Liver (tissue), 9 donors: ENCODE results near the gene ACVR1. TPM values are rescaled to one million over a fixed set of nuclear protein-coding genes. Genes with fewer than 3 reads are reported as not detected.
A peak's percentile ranks its signal among the peaks of the same experiment; 100 is the strongest.

Experiments
- DNase-seq: peaks from one replicate; pipeline ENCODE4 v3.0.0-alpha.2; 2017; ENCODE audit warnings: low spot score
- H3K27ac ChIP-seq, 2 donors: one replicate each; pipeline ENCODE4 v1.7.0; 2013; ENCODE audit warnings: inconsistent platforms in 2 of 2, low read length in 2 of 2, control low read depth in 1 of 2, low read depth in 1 of 2, mild to moderate bottlenecking in 1 of 2
- H3K27me3 ChIP-seq, 4 donors: one replicate each; pipeline versions ENCODE4 v1.6.1 to v1.7.0; 2013; ENCODE audit warnings: low read length in 3 of 4, inconsistent platforms in 1 of 4, mild to moderate bottlenecking in 1 of 4, moderate library complexity in 1 of 4; ENCODE audit not compliant: control insufficient read depth in 4 of 4, insufficient read depth in 4 of 4
- H3K36me3 ChIP-seq, 4 donors: one replicate each; pipeline versions ENCODE4 v1.6.1 to v1.7.0; 2013; ENCODE audit warnings: low read length in 3 of 4, mild to moderate bottlenecking in 3 of 4, low read depth in 1 of 4, moderate library complexity in 1 of 4; ENCODE audit not compliant: control insufficient read depth in 4 of 4, insufficient read depth in 3 of 4
- H3K4me1 ChIP-seq, 4 donors: one replicate each; pipeline versions ENCODE4 v1.6.1 to v1.7.0; 2013; ENCODE audit warnings: low read length in 3 of 4, mild to moderate bottlenecking in 3 of 4, moderate library complexity in 1 of 4; ENCODE audit not compliant: control insufficient read depth in 4 of 4, insufficient read depth in 4 of 4
- H3K4me3 ChIP-seq, 3 donors: one replicate each; pipeline versions ENCODE4 v1.6.1 to v1.7.0; 2013; ENCODE audit warnings: low read length in 3 of 3, control low read depth in 1 of 3, low read depth in 1 of 3, mild to moderate bottlenecking in 1 of 3
- H3K9ac ChIP-seq, 2 donors: one replicate each; pipeline ENCODE4 v1.7.0; 2013; ENCODE audit warnings: low read length in 2 of 2, mild to moderate bottlenecking in 2 of 2, moderate library complexity in 2 of 2, control low read depth in 1 of 2, low read depth in 1 of 2
- H3K9me3 ChIP-seq, 4 donors: one replicate each; pipeline versions ENCODE4 v1.6.1 to v1.7.0; 2013; ENCODE audit warnings: low read length in 3 of 4; ENCODE audit not compliant: control insufficient read depth in 4 of 4
- ATF3 ChIP-seq: IDR thresholded peaks from 2 replicates; pipeline ENCODE4 v1.6.1; 2016; ENCODE audit warnings: antibody characterized with exemption
- CTCF ChIP-seq: fragments of 150-350 bp; IDR thresholded peaks from 2 replicates; pipeline ENCODE4 v1.5.1; 2017; ENCODE audit warnings: improper control_type of control experiment, low read depth, low read length; ENCODE audit not compliant: missing input control
- EGR1 ChIP-seq, 2 donors: IDR thresholded peaks; 2 replicates each; pipeline ENCODE4 v1.6.1; 2016 to 2018; ENCODE audit warnings: antibody characterized with exemption in 2 of 2, low read depth in 2 of 2
- FOXA1 ChIP-seq: IDR thresholded peaks from 2 replicates; pipeline ENCODE4 v1.6.1; 2016; ENCODE audit warnings: antibody characterized with exemption
- FOXA2 ChIP-seq: IDR thresholded peaks from 2 replicates; pipeline ENCODE4 v1.6.1; 2016; ENCODE audit warnings: antibody characterized with exemption
- GABPA ChIP-seq, 2 donors: IDR thresholded peaks in 1 of 2; conservative IDR thresholded peaks in 1 of 2; 2 replicates each; pipeline ENCODE4 v1.6.1; 2016; ENCODE audit warnings: antibody characterized with exemption in 2 of 2, mild to moderate bottlenecking in 1 of 2, moderate library complexity in 1 of 2
- HNF4A ChIP-seq, 2 donors: conservative IDR thresholded peaks; 2 replicates each; pipeline ENCODE4 v1.6.1; 2016; ENCODE audit warnings: antibody characterized with exemption in 2 of 2, mild to moderate bottlenecking in 2 of 2
- JUND ChIP-seq, 2 donors: IDR thresholded peaks; 2 replicates each; pipeline ENCODE4 v1.6.1; 2016; ENCODE audit warnings: antibody characterized with exemption in 2 of 2
- MAX ChIP-seq: IDR thresholded peaks from 2 replicates; pipeline ENCODE4 v1.6.1; 2016; ENCODE audit warnings: antibody characterized with exemption
- NR2F2 ChIP-seq: IDR thresholded peaks from 2 replicates; pipeline ENCODE4 v1.6.1; 2016; ENCODE audit warnings: antibody characterized with exemption
- RAD21 ChIP-seq, 2 donors: IDR thresholded peaks; 2 replicates each; pipeline ENCODE4 v1.6.1; 2016; ENCODE audit warnings: antibody characterized with exemption in 2 of 2, mild to moderate bottlenecking in 2 of 2
- REST ChIP-seq: IDR thresholded peaks from 2 replicates; pipeline ENCODE4 v1.6.1; 2016; ENCODE audit warnings: antibody characterized with exemption, mild to moderate bottlenecking
- RXRA ChIP-seq, 2 donors: IDR thresholded peaks; 2 replicates each; pipeline ENCODE4 v1.6.1; 2017 to 2018; ENCODE audit warnings: antibody characterized with exemption in 2 of 2, mild to moderate bottlenecking in 1 of 2
- SP1 ChIP-seq: IDR thresholded peaks from 2 replicates; pipeline ENCODE4 v1.6.1; 2018; ENCODE audit warnings: antibody characterized with exemption, mild to moderate bottlenecking
- TAF1 ChIP-seq: conservative IDR thresholded peaks from 2 replicates; pipeline ENCODE4 v1.6.1; 2016; ENCODE audit warnings: antibody characterized with exemption, mild to moderate bottlenecking
- YY1 ChIP-seq: IDR thresholded peaks from 2 replicates; pipeline ENCODE4 v1.6.1; 2016; ENCODE audit warnings: antibody characterized with exemption, mild to moderate bottlenecking
- ZBTB33 ChIP-seq: IDR thresholded peaks from 2 replicates; pipeline ENCODE4 v1.6.1; 2016; ENCODE audit warnings: antibody characterized with exemption
- WGBS: extraction: QIAGEN DNeasy Blood & Tissue Kit; methylation state at CpG from one replicate; pipeline ENCODE4 v1.1.7; 2013; 5-methylcytosine and 5-hydroxymethylcytosine counted together
- polyA plus RNA-seq, 2 donors: library from polyadenylated mRNA; stranded (reverse) in 1 of 2; unstranded in 1 of 2; fragments of 200-250 nt in 1 of 2; fragments of >200 nt in 1 of 2; fragmentation: Nextera tagmentation in 1 of 2; extraction: Ambion mirVana in 1 of 2; gene quantifications; one replicate each; pipeline versions ENCODE4 v1.2.1 to v1.2.3, GENCODE V29; 2013 to 2015
- total RNA-seq, 2 donors: library from RNA; depleted of rRNA; stranded (reverse); fragments of >200 nt; gene quantifications; one replicate each; pipeline ENCODE4 v1.2.3, GENCODE V29; 2014
- donor health status: healthy.
- donor health status: healthy.
- donor health status: healthy.
- donor health status: healthy.
- donor health status: healthy.

The ACVR1 gene
- total and polyA plus RNA-seq, 4 donors: 6.2 to 20.4 (median 8.5) TPM

GRCh38 chr2:157784169-157784822 is 91.8 kb downstream of the ACVR1 start:
- Histone ChIP-seq H3K4me3 (peak overlapping the region in 2 of 3 donors; percentile 16 to 22), H3K9ac (peak overlapping the region; percentile 17 to 87), H3K27me3 (no peaks in the 10 kb centered on the region), H3K36me3 (peaks cover 0 to 10% (median 6%) of the 10 kb centered on the region in 4 donors), H3K9me3 (no peaks in the 10 kb centered on the region), H3K4me1 (peaks cover 12 to 61% (median 47%) of the 10 kb centered on the region in 4 donors), H3K27ac (peak overlapping the region; percentile 85 to 96)
- WGBS: 30% methylated on average over 11 of the region's 11 CpGs
- TF ChIP-seq GABPA (IDR thresholded peaks at IDR 0.05 in 1 of 2, conservative IDR thresholded peaks at IDR 0.05 in 1 of 2) (no peak), CTCF (no peak), MAX (peak; percentile 24), TAF1 (no peak), SP1 (peak; percentile 53), EGR1 (IDR thresholded peaks at IDR 0.05; ENCODE audit: low read depth in 2 of 2) (no peak), RAD21 (IDR thresholded peaks at IDR 0.05) (peak; percentile 46 to 66), HNF4A (conservative IDR thresholded peaks at IDR 0.05) (peak; percentile 60 to 67), JUND (IDR thresholded peaks at IDR 0.05) (no peak), NR2F2 (no peak), RXRA (IDR thresholded peaks at IDR 0.05) (peak; percentile 29 to 61), ZBTB33 (no peak), ATF3 (no peak), YY1 (peak; percentile 92)
- no peak for DNase-seq

GRCh38 chr2:157783245-157783644 is 92.9 kb downstream of the ACVR1 start:
- Histone ChIP-seq H3K27ac (peak overlapping the region; percentile 85 to 96), H3K4me3 (no peak overlapping the region), H3K4me1 (peaks cover 8 to 55% (median 43%) of the 10 kb centered on the region in 4 donors), H3K9ac (no peak overlapping the region), H3K36me3 (peaks cover 4 to 12% (median 8%) of the 10 kb centered on the region in 4 donors), H3K9me3 (no peaks in the 10 kb centered on the region), H3K27me3 (no peaks in the 10 kb centered on the region)
- 18% methylated on average over 2 of the region's 2 CpGs for WGBS
- TF ChIP-seq GABPA (IDR thresholded peaks at IDR 0.05 in 1 of 2, conservative IDR thresholded peaks at IDR 0.05 in 1 of 2) (no peak), MAX (no peak), ZBTB33 (peak; percentile 20), FOXA1 (peak; percentile 13), FOXA2 (peak; percentile 60), JUND (IDR thresholded peaks at IDR 0.05) (peak in 1 of 2 donors; percentile 17), RXRA (IDR thresholded peaks at IDR 0.05) (peak in 1 of 2 donors; percentile 35), SP1 (no peak), YY1 (no peak), RAD21 (IDR thresholded peaks at IDR 0.05) (peak in 1 of 2 donors; percentile 30), HNF4A (conservative IDR thresholded peaks at IDR 0.05) (peak; percentile 64 to 73), REST (peak; percentile 40)
- DNase-seq: no peak
